SK-N-SH (cell line): ENCODE measurements around the gene LEKR1.

Experiments
- CTCF ChIP-seq: fragments of 200-600 bp; sonication (generic); IDR thresholded peaks from 2 replicates; pipeline ENCODE4 v1.6.1; 2017; ENCODE audit warnings: antibody characterized with exemption, mild to moderate bottlenecking, moderate library complexity
- ELF1 ChIP-seq: IDR thresholded peaks from 2 replicates; pipeline ENCODE4 v1.4.0; 2012
- EP300 ChIP-seq, 2 experiments: IDR thresholded peaks; 2 replicates each; pipeline versions ENCODE4 v1.4.0 to v1.6.1; 2012; ENCODE audit warnings: borderline replicate concordance in 1 of 2, low read depth in 1 of 2, low read length in 1 of 2
- FOXJ3 ChIP-seq: sonication (generic); formaldehyde crosslinking; IDR thresholded peaks from 2 replicates; pipeline ENCODE4 v1.5.1; 2020; ENCODE audit warnings: mild to moderate bottlenecking, missing genetic modification reagents
- NRF1 ChIP-seq: IDR thresholded peaks from 2 replicates; pipeline ENCODE4 v1.6.1; 2012; ENCODE audit warnings: low read depth, mild to moderate bottlenecking, low read length
- POLR2AphosphoS5 ChIP-seq: IDR thresholded peaks from 2 replicates; pipeline ENCODE4 v1.6.1; 2012; ENCODE audit warnings: low read depth, low read length
- RCOR1 ChIP-seq: fragments of 150-350 bp; IDR thresholded peaks from 2 replicates; pipeline ENCODE4 v1.6.1; 2017; ENCODE audit warnings: antibody characterized with exemption, low read length
- REST ChIP-seq: IDR thresholded peaks from 2 replicates; pipeline ENCODE4 v1.6.1; 2012; ENCODE audit warnings: mild to moderate bottlenecking, low read depth, low read length, moderate library complexity
- SIN3A ChIP-seq: IDR thresholded peaks from 2 replicates; pipeline ENCODE4 v1.6.1; 2012; ENCODE audit warnings: low read depth, mild to moderate bottlenecking, low read length, moderate library complexity, borderline replicate concordance
- SMC3 ChIP-seq: IDR thresholded peaks from 2 replicates; pipeline ENCODE4 v1.6.1; 2012; ENCODE audit warnings: low read depth, low read length, improper control_type of control experiment
- TF ChIP-seq, protein P1 (sequence below): IDR thresholded peaks from 2 replicates; pipeline ENCODE4 v1.4.0; 2012; ENCODE audit warnings: low read depth

DNA sequence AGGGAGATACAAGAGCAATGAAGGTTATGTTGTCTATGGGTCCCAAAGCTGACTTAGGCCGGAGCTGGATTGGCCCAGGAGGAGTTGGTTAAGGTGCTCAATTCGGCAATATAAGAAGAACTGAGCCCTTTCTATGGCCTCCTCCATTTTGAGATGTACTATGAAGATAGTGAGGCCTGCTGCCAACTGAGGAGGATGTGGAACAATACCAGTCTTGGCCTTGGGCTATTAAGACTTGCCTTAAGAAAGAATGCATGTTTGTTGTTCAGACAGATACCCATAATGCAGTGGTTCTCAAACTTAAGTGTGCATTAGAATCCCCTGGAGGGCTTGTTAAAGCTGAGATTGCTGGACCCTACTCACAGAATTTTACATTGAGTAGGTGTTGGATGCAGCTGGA, 24.4 kb upstream of the LEKR1 start:
- TF ChIP-seq RCOR1 (no peak), CTCF (no peak), FOXJ3 (no peak), ELF1 (no peak), SIN3A (no peak), SMC3 (no peak), EP300 (IDR thresholded peaks at IDR 0.05; ENCODE audit: borderline replicate concordance in 1 of 2, low read depth in 1 of 2, low read length in 1 of 2) (no peak), POLR2AphosphoS5 (no peak), NRF1 (no peak), REST (no peak)
- TF ChIP-seq, protein P1, sequence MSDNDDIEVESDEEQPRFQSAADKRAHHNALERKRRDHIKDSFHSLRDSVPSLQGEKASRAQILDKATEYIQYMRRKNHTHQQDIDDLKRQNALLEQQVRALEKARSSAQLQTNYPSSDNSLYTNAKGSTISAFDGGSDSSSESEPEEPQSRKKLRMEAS: no peak
